PC-3 (cell line): ENCODE data around the gene SNX20. TPM values are rescaled to one million over a fixed set of nuclear protein-coding genes. Genes with fewer than 3 reads are reported as not detected.
A peak's percentile ranks its signal among the peaks of the same experiment; 100 is the strongest.

Experiments
- ATAC-seq: fragments of 200-7000 bp; cut with Tn5 transposase; 2 replicates; pipeline ENCODE4 v1.9.1; 2020; ENCODE audit warnings: mild to moderate bottlenecking, moderate library complexity
- BruUV-seq: library from RNA; stranded (reverse); fragments of 400-500 nt; replicated peaks from 2 replicates; lab custom pipeline; 2021; lab: Mats Ljungman, UMichigan
- CTCF ChIA-PET: fragments of 300-600 bp; sonication (Branson Sonifier 250); formaldehyde crosslinking; loops from one replicate; lab custom pipeline; 2022; ENCODE audit warnings: antibody characterized with exemption; lab: Charles Lee
- POLR2A ChIA-PET: fragments of 300-600 bp; sonication (Branson Sonifier 250); formaldehyde crosslinking; loops from one replicate; lab custom pipeline; 2022; ENCODE audit warnings: antibody characterized with exemption; ENCODE audit not compliant: unreplicated experiment; lab: Charles Lee
- DNase-seq: peaks from one replicate; pipeline ENCODE4 v3.0.0-alpha.2; 2015
- H2AFZ ChIP-seq: fragments of 300-600 bp; sonication (generic); 2 replicates; pipeline ENCODE4 v1.6.0; 2016; ENCODE audit warnings: antibody characterized with exemption, low read length
- H3F3A ChIP-seq: fragments of 300-600 bp; sonication (generic); one replicate; pipeline ENCODE4 v1.6.0; 2017; ENCODE audit warnings: antibody characterized with exemption, low read length, control low read depth, mild to moderate bottlenecking; ENCODE audit not compliant: unreplicated experiment
- H3K27ac ChIP-seq: fragments of 300-600 bp; sonication (generic); 2 replicates; pipeline ENCODE4 v1.5.1; 2016; ENCODE audit warnings: mild to moderate bottlenecking, low read length
- H3K27me3 ChIP-seq: fragments of 300-600 bp; sonication (generic); 2 replicates; pipeline ENCODE4 v1.6.1; 2016; ENCODE audit warnings: low read length, mixed read lengths
- H3K36me3 ChIP-seq: fragments of 300-600 bp; sonication (generic); 2 replicates; pipeline ENCODE4 v1.6.1; 2016; ENCODE audit warnings: low read depth, mixed run types, low read length, mixed read lengths
- H3K4me1 ChIP-seq: fragments of 300-600 bp; sonication (generic); 2 replicates; pipeline ENCODE4 v1.5.1; 2016; ENCODE audit warnings: low read length; ENCODE audit not compliant: insufficient read depth
- H3K4me2 ChIP-seq: fragments of 300-600 bp; sonication (generic); 2 replicates; pipeline ENCODE4 v1.6.0; 2016; ENCODE audit warnings: low read length
- H3K4me3 ChIP-seq: fragments of 300-600 bp; sonication (generic); 2 replicates; pipeline ENCODE4 v1.5.1; 2016; ENCODE audit warnings: mild to moderate bottlenecking, low read length, mixed read lengths
- H3K79me2 ChIP-seq: fragments of 300-600 bp; sonication (generic); 2 replicates; pipeline ENCODE4 v1.6.1; 2017; ENCODE audit warnings: low read length, mixed read lengths
- H3K9ac ChIP-seq: fragments of 300-600 bp; sonication (generic); 2 replicates; pipeline ENCODE4 v1.6.0; 2016; ENCODE audit warnings: mild to moderate bottlenecking, low read length
- H3K9me2 ChIP-seq: fragments of 300-600 bp; sonication (generic); replicated peaks from 2 replicates; pipeline ENCODE4 v1.6.1; 2016; ENCODE audit warnings: mixed run types, low read length, mixed read lengths
- H3K9me3 ChIP-seq: fragments of 300-600 bp; sonication (generic); 2 replicates; pipeline ENCODE4 v1.6.1; 2016; ENCODE audit warnings: low read length, mixed read lengths
- H4K20me1 ChIP-seq: fragments of 300-600 bp; sonication (generic); 2 replicates; pipeline ENCODE4 v1.6.1; 2016; ENCODE audit warnings: low read length, mixed read lengths
- EZH2 ChIP-seq: fragments of 300-600 bp; sonication (generic); IDR thresholded peaks from one replicate; pipeline ENCODE4 v1.6.1; 2017; ENCODE audit warnings: antibody characterized with exemption, mild to moderate bottlenecking, low read length; ENCODE audit not compliant: unreplicated experiment
- EZH2phosphoT487 ChIP-seq: fragments of 300-600 bp; sonication (generic); IDR thresholded peaks from 2 replicates; pipeline ENCODE4 v1.6.1; 2018; ENCODE audit warnings: mild to moderate bottlenecking, antibody characterized with exemption, low read length, borderline replicate concordance
- intact Hi-C: fragments of 100-400 bp; cut with micrococcal nuclease; formaldehyde crosslinking; loops from 2 replicates; pipeline ENCODE4 v1.9.0; 2023
- total RNA-seq: library from RNA; depleted of rRNA; stranded (reverse); fragments of >200 nt; gene quantifications from 2 replicates; pipeline ENCODE4 v1.2.3, GENCODE V29; 2014
- TF ChIP-seq, protein P1 (sequence below): fragments of 300-600 bp; sonication (generic); conservative IDR thresholded peaks from 2 replicates; pipeline ENCODE4 v1.5.1; 2017; ENCODE audit warnings: antibody characterized with exemption, low read depth, mild to moderate bottlenecking, low read length

Gene SNX20
- total RNA-seq, 1 experiment from 2014 or later = not detected

- ChIA-PET POLR2A (no interaction called here), CTCF (interaction anchor here (0.9 to 3.1 kb wide), 2 partner anchors 74 to 139 kb away, joined by 3 to 21 read pairs; partner anchors contain the start of gene CYLD)
- DNase-seq = no peak
- ATAC-seq = no peak
- no TSS peak for BruUV-seq
- H2AFZ ChIP-seq = 0 out of 2 replicates have a peak overlapping the region, but pooled peaks have one; percentile 13
- H3K4me3 ChIP-seq = no peak overlapping the region
- no peaks in the 10 kb centered on the region for H3K9me2 ChIP-seq
- no peaks in the 10 kb centered on the region for H3K79me2 ChIP-seq
- no peaks in the 10 kb centered on the region for H3K27me3 ChIP-seq
- TF ChIP-seq, protein P1, sequence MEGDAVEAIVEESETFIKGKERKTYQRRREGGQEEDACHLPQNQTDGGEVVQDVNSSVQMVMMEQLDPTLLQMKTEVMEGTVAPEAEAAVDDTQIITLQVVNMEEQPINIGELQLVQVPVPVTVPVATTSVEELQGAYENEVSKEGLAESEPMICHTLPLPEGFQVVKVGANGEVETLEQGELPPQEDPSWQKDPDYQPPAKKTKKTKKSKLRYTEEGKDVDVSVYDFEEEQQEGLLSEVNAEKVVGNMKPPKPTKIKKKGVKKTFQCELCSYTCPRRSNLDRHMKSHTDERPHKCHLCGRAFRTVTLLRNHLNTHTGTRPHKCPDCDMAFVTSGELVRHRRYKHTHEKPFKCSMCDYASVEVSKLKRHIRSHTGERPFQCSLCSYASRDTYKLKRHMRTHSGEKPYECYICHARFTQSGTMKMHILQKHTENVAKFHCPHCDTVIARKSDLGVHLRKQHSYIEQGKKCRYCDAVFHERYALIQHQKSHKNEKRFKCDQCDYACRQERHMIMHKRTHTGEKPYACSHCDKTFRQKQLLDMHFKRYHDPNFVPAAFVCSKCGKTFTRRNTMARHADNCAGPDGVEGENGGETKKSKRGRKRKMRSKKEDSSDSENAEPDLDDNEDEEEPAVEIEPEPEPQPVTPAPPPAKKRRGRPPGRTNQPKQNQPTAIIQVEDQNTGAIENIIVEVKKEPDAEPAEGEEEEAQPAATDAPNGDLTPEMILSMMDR = no peak
- TF ChIP-seq EZH2phosphoT487 = no peak
- no peak for TF ChIP-seq EZH2
- H3K27ac ChIP-seq = no peak overlapping the region
- no peaks in the 10 kb centered on the region for H3K9me3 ChIP-seq
- H3K4me2 ChIP-seq = no peak overlapping the region
- intact Hi-C loops = loop anchor here (5.0 to 10.0 kb wide), 2 partner anchors 80 to 293 kb away; no protein-coding TSS in a partner anchor
- no peaks in the 10 kb centered on the region for H3F3A ChIP-seq
- no peaks in the 10 kb centered on the region for H4K20me1 ChIP-seq
- H3K9ac ChIP-seq = no peak overlapping the region
- no peaks in the 10 kb centered on the region for H3K4me1 ChIP-seq
- H3K36me3 ChIP-seq = no peaks in the 10 kb centered on the region
Measured at GRCh38 chr16:50667497-50668367, 13.4 kb downstream of the SNX20 start.

- no peak overlapping the region for H3K9ac ChIP-seq
Measured at GRCh38 chr16:50666658-50667496, 14.2 kb downstream of the SNX20 start.

More at GRCh38 chr16:50666658-50667496, 14.2 kb downstream of the SNX20 start:
- Histone ChIP-seq H3K79me2 (no peaks in the 10 kb centered on the region), H3K9me2 (no peaks in the 10 kb centered on the region), H3K36me3 (no peaks in the 10 kb centered on the region), H4K20me1 (no peaks in the 10 kb centered on the region), H3K4me1 (no peaks in the 10 kb centered on the region), H3K27me3 (no peaks in the 10 kb centered on the region), H3K27ac (no peak overlapping the region), H3K4me2 (no peak overlapping the region), H3K4me3 (no peak overlapping the region), H2AFZ (0 out of 2 replicates have a peak overlapping the region, but pooled peaks have one; percentile 13), H3F3A (no peaks in the 10 kb centered on the region), H3K9me3 (no peaks in the 10 kb centered on the region)
- CTCF ChIA-PET = interaction anchor here (0.7 to 3.1 kb wide), 3 partner anchors 75 to 139 kb away, joined by 3 to 21 read pairs (median 4); partner anchors contain the start of gene CYLD
- no peak for ATAC-seq
- no TSS peak for BruUV-seq
- TF ChIP-seq EZH2 = no peak
- TF ChIP-seq, protein P1 = no peak
- no peak for TF ChIP-seq EZH2phosphoT487
- POLR2A ChIA-PET = no interaction called here
- DNase-seq = no peak
- intact Hi-C loops = loop anchor here (5.0 to 10.0 kb wide), 2 partner anchors 80 to 292 kb away; no protein-coding TSS in a partner anchor
